ENCODE data around the gene HDGFL2. TPM values are rescaled to one million over a fixed set of nuclear protein-coding genes. Genes with fewer than 3 reads are reported as not detected.

HDGFL2 gene
- total and polyA plus RNA-seq, 10 donors = 23.2 to 136 (median 28.3) TPM

DNA sequence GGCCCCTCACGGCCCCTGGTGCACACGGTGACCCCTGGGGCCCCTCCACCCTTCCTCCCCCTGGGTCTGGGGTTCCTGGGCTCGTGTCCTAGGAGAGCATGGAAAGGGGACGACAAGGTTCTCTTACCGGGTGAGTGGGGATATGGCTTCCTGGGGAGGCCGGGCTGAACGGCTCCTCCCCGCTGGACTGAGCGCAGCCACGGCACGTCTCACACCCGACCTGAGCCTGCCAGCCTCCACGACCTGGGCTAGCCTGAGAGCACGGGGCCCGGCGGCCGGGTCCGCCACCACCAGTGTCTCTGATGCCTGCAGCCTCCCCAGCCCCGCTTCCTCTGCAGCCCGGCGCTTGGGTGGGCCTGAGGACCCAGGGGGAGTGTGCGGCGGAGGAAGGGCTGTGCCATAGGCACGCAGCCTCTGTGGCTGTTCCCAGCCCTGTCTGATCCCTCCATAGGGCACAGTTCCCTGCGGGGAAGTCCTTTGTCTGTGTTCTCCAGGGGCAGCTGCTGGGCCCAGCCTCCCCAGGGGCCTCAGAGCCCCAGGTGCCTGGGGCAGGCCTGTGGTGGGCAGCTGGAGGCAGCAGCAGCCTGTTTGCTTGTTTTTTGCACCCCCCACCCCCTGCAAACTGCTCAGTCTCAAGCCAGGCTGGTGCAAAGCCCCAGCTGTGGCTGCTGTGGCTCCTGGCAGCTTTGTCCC lies 31.2 kb downstream of the HDGFL2 start:
- intact Hi-C loops (cut with DNase I; ENCODE audit: low total_unique reads) = no loop called here
- no peak overlapping the region for H3K4me3 ChIP-seq
- H3K27ac ChIP-seq = no peak overlapping the region
- no peaks in the 10 kb centered on the region for H3K27me3 ChIP-seq (replicated peaks in 1 of 7)
- TF ChIP-seq POLR2A (IDR thresholded peaks at IDR 0.05) (no peak), POLR2AphosphoS5 (IDR thresholded peaks at IDR 0.05) (peak in 1 of 3 donors; percentile 2)
- H3K9me3 ChIP-seq = no peaks in the 10 kb centered on the region
- DNase-seq = no peak
- 89 to 92% (median 91%) methylated on average over 14 to 25 of the region's 25 CpGs for WGBS, 5 donors
- H3K36me3 ChIP-seq = peaks cover 0 to 98% (median 57%) of the 10 kb centered on the region in 6 donors
- H3K4me1 ChIP-seq = peaks cover 0 to 9% (median 0%) of the 10 kb centered on the region in 6 donors

DNA sequence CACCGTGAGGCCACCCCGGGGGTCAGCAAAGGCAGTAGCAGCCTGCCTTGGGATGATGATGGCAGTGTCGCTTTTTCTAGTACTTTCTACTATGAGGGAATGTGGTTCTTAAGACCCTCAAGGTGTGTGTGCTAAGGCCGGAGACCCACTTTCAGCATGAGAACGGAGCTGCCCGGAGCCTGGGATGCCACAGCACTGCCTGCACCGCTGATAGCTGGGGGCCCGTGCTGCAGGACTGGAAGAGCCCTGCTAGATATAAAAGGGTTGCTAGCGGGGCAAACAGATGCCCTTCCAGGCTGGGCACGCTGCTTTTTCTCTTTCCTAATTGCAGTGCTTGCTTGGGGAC lies 31.7 kb downstream of the HDGFL2 start:
- H3K27ac ChIP-seq = no peak overlapping the region
- H3K4me1 ChIP-seq = peaks cover 0 to 9% (median 0%) of the 10 kb centered on the region in 6 donors
- H3K36me3 ChIP-seq = peaks cover 0 to 98% (median 52%) of the 10 kb centered on the region in 6 donors
- no peak overlapping the region for H3K4me3 ChIP-seq
- TF ChIP-seq POLR2A (IDR thresholded peaks at IDR 0.05) (no peak), POLR2AphosphoS5 (IDR thresholded peaks at IDR 0.05) (no peak)
- TF ChIP-seq, protein P1, sequence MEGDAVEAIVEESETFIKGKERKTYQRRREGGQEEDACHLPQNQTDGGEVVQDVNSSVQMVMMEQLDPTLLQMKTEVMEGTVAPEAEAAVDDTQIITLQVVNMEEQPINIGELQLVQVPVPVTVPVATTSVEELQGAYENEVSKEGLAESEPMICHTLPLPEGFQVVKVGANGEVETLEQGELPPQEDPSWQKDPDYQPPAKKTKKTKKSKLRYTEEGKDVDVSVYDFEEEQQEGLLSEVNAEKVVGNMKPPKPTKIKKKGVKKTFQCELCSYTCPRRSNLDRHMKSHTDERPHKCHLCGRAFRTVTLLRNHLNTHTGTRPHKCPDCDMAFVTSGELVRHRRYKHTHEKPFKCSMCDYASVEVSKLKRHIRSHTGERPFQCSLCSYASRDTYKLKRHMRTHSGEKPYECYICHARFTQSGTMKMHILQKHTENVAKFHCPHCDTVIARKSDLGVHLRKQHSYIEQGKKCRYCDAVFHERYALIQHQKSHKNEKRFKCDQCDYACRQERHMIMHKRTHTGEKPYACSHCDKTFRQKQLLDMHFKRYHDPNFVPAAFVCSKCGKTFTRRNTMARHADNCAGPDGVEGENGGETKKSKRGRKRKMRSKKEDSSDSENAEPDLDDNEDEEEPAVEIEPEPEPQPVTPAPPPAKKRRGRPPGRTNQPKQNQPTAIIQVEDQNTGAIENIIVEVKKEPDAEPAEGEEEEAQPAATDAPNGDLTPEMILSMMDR (IDR thresholded peaks at IDR 0.05 in 8 of 11, conservative IDR thresholded peaks at IDR 0.05 in 3 of 11) = no peak
- WGBS, 5 donors = 84 to 87% (median 86%) methylated on average over 9 to 10 of the region's 10 CpGs
- intact Hi-C loops (cut with DNase I; ENCODE audit: low total_unique reads) = no loop called here
- H3K9me3 ChIP-seq = no peaks in the 10 kb centered on the region
- H3K27me3 ChIP-seq (replicated peaks in 1 of 7) = no peaks in the 10 kb centered on the region
- no peak for DNase-seq

DNA sequence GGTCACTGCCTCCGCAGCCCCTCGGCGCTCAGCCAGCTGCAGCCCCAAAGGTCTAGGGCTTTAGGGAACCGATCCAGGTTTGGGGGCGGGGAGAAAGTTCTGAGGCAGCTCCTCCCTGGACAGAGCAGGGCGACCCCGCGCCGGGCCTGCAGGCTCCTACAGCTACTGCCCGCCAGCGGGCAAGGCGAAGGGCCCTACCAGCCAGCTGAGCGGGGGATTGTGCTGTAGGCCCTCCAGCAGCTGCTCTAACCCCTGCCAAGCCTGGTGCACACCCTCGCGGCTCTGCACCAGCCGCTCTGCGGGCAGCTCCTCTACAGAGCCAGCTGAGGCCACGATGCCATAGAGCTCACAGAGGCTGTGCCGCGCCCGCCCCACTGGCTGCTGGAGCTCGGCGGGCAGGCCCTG lies 32.2 kb downstream of the HDGFL2 start:
- H3K27ac ChIP-seq = no peak overlapping the region
- TF ChIP-seq POLR2A (IDR thresholded peaks at IDR 0.05) = no peak
- TF ChIP-seq POLR2AphosphoS5 (IDR thresholded peaks at IDR 0.05) = peak in 1 of 3 donors; percentile 17
- TF ChIP-seq, protein P1 (IDR thresholded peaks at IDR 0.05 in 8 of 11, conservative IDR thresholded peaks at IDR 0.05 in 3 of 11) = no peak
- peaks cover 0 to 9% (median 0%) of the 10 kb centered on the region in 6 donors for H3K4me1 ChIP-seq
- DNase-seq = no peak
- intact Hi-C loops (cut with DNase I; ENCODE audit: low total_unique reads) = no loop called here
- WGBS, 5 donors = 73 to 92% (median 89%) methylated on average over 4 to 23 of the region's 23 CpGs
- H3K27me3 ChIP-seq (replicated peaks in 1 of 7) = no peaks in the 10 kb centered on the region
- peaks cover 0 to 93% (median 47%) of the 10 kb centered on the region in 6 donors for H3K36me3 ChIP-seq
- H3K4me3 ChIP-seq = no peak overlapping the region
- H3K9me3 ChIP-seq = no peaks in the 10 kb centered on the region

DNA sequence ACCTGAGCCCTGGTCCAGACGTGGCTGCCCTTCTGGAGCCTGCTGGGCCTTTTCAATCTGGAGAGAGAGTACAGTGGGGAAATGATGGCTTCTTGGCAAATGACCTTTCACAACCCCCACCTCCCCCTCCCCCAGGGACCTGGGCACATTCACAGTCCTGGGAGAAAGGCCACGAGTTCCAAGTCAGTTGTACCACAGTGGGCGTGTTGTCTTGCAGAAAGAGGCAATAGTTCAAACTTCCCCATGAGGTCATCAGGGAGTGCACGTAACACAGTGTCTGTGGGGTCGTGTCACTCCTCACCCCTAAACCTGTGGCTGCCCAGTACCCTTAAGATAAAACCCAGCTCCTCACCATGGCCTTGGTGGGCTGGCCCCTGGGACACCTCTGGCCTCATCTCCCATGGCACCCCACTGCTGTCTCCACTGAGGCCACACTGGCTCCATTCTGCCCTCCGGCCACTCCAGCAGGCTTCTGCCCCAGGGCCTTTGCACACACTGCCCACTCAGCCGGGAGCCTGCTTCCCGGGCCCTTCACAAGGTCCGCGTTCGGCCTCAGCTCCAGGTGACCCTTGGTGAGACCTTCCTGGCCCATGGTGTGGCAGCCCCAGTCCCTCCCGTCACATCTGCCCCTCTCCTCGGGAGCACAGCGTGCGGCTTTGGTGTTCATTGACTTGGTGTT lies 32.9 kb downstream of the HDGFL2 start:
- Histone ChIP-seq H3K27ac (no peak overlapping the region), H3K27me3 (replicated peaks in 1 of 7) (no peaks in the 10 kb centered on the region), H3K36me3 (peaks cover 0 to 85% (median 40%) of the 10 kb centered on the region in 6 donors), H3K9me3 (no peaks in the 10 kb centered on the region), H3K4me1 (peaks cover 0 to 9% (median 0%) of the 10 kb centered on the region in 6 donors), H3K4me3 (no peak overlapping the region)
- 73 to 92% (median 77%) methylated on average over 9 to 15 of the region's 15 CpGs for WGBS, 5 donors
- intact Hi-C loops (cut with DNase I; ENCODE audit: low total_unique reads) = no loop called here
- DNase-seq = no peak
- TF ChIP-seq, protein P1 (IDR thresholded peaks at IDR 0.05 in 8 of 11, conservative IDR thresholded peaks at IDR 0.05 in 3 of 11) = no peak
- no peak for TF ChIP-seq POLR2A (IDR thresholded peaks at IDR 0.05)
- peak in 1 of 3 donors; percentile 41 for TF ChIP-seq POLR2AphosphoS5 (IDR thresholded peaks at IDR 0.05)

Data from spleen (tissue), 11 donors.